ENCODE measurements around the gene SLIT3.

SLIT3 gene

DNA sequence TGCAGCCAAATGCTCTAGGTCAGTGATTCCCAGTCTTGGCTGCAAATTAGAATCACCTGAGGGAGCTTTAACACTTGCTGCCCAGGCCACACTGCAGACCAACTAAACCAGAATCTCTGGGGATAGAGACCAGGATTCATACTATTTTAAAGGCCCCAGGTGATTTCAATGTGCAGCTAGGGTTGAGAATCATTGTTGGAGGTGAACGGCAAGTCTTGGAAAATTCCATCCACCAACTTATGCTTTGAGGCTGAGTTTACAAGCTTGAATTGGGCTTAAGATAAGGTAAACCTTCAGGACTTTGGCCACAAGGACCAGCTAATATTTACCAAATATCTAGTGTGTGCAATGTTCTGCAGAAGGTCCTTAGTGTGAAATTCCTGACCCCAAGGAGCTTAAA, 27.5 kb downstream of the SLIT3 start:
- Histone ChIP-seq H3K27ac (no peak overlapping the region), H3K9ac (no peak overlapping the region), H3K79me2 (ENCODE audit: insufficient read depth, low read depth) (no peaks in the 10 kb centered on the region), H3K4me2 (no peak overlapping the region), H3K4me3 (IDR thresholded peaks at IDR 0.05; ENCODE audit: insufficient read depth, low read depth, low read length) (no peak overlapping the region), H2AFZ (ENCODE audit: low read depth) (no peak overlapping the region), H3K36me3 (ENCODE audit: insufficient read depth) (no peaks in the 10 kb centered on the region), H4K20me1 (ENCODE audit: insufficient read depth) (no peaks in the 10 kb centered on the region), H3K27me3 (ENCODE audit: insufficient read depth, low read depth) (no peaks in the 10 kb centered on the region), H3K4me1 (ENCODE audit: low read depth, poor library complexity, severe bottlenecking) (no peaks in the 10 kb centered on the region)
- TF ChIP-seq CTCF (conservative IDR thresholded peaks at IDR 0.05; ENCODE audit: low read depth, low read length): no peak

DNA sequence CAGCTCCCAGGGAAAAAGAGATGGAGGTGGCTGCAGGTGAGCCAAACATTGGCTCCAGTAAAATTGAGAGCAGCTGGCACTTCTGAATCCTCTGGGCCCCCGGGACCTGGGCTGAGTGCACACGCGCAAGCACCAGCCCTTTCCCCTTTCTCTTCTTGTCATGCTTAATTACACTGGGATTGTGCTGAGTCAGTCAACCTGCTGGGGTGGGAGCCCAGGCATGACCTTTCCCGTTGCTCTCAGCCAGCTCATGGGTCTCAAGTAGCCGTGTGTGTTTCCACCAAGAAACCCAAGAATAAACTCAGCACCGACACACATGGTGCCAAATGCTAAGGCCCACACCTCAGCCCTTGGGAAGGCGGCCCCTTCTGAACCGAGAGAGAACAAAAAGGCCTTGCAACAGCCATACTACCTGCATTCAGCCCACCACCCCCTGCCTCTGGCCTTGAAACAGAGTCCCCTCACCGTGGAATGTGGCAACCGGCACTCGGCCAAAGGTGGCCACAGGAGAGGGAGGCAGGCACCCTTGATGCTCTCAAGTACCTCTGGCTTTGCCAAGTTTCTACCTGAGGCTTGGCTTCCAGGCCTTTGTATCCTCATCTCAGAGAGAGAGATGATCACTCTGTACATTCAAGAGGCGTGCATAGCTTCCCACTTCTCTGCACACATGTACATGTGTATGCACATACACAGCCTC, 28.1 kb downstream of the SLIT3 start:
- H3K4me1 ChIP-seq (ENCODE audit: low read depth, poor library complexity, severe bottlenecking): no peaks in the 10 kb centered on the region
- H2AFZ ChIP-seq (ENCODE audit: low read depth): no peak overlapping the region
- H3K4me2 ChIP-seq: no peak overlapping the region
- H3K27ac ChIP-seq: no peak overlapping the region
- TF ChIP-seq CTCF (conservative IDR thresholded peaks at IDR 0.05; ENCODE audit: low read depth, low read length): no peak
- H3K27me3 ChIP-seq (ENCODE audit: insufficient read depth, low read depth): no peaks in the 10 kb centered on the region
- no peak overlapping the region for H3K9ac ChIP-seq
- H3K36me3 ChIP-seq (ENCODE audit: insufficient read depth): no peaks in the 10 kb centered on the region
- no peaks in the 10 kb centered on the region for H3K79me2 ChIP-seq (ENCODE audit: insufficient read depth, low read depth)
- H3K4me3 ChIP-seq (IDR thresholded peaks at IDR 0.05; ENCODE audit: insufficient read depth, low read depth, low read length): no peak overlapping the region
- no peaks in the 10 kb centered on the region for H4K20me1 ChIP-seq (ENCODE audit: insufficient read depth)

DNA sequence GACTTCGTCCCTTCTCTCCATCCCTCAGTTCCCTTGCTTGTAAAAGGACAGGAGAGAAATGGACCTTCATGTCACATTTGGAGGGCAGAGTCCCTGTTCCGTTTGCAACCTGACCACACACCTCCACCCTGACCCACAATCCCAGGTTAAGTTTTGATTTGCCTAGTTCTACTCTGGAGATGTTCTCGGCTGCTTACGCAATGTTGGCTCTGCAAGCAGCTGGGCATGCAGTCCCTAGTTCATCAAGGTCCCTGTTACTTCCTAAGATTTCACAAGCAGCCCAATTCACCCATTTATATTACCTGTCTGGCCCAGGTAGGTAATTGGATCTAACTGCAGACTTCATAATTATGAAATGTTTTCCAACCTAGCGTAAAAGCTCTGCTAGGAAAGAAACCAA, 28.8 kb downstream of the SLIT3 start:
- Histone ChIP-seq H3K4me2 (no peak overlapping the region), H2AFZ (ENCODE audit: low read depth) (no peak overlapping the region), H3K4me3 (IDR thresholded peaks at IDR 0.05; ENCODE audit: insufficient read depth, low read depth, low read length) (no peak overlapping the region), H4K20me1 (ENCODE audit: insufficient read depth) (no peaks in the 10 kb centered on the region), H3K79me2 (ENCODE audit: insufficient read depth, low read depth) (no peaks in the 10 kb centered on the region), H3K36me3 (ENCODE audit: insufficient read depth) (no peaks in the 10 kb centered on the region), H3K9ac (no peak overlapping the region), H3K27ac (no peak overlapping the region), H3K27me3 (ENCODE audit: insufficient read depth, low read depth) (no peaks in the 10 kb centered on the region), H3K4me1 (ENCODE audit: low read depth, poor library complexity, severe bottlenecking) (no peaks in the 10 kb centered on the region)
- TF ChIP-seq CTCF (conservative IDR thresholded peaks at IDR 0.05; ENCODE audit: low read depth, low read length): no peak

DNA sequence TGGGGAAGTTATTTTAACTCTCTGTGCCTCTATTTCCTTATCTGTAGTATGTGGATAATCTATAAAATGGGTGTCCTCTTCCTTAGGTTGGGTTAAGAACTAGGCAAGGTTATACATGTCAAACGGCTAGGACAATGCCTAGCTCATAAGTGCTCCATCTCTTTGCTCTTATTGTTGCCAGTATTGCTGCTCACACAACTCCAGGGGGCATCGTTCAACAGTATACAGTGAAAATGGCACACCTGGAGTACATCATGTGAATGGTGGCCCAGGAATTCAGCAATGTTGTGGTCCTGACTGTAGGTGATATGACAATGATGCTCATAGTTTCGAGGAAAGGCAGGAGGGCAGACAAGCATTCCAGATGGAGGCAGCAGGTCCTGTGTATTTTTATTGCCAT, 30.1 kb downstream of the SLIT3 start:
- no peaks in the 10 kb centered on the region for H3K4me1 ChIP-seq (ENCODE audit: low read depth, poor library complexity, severe bottlenecking)
- H2AFZ ChIP-seq (ENCODE audit: low read depth): no peak overlapping the region
- H3K27me3 ChIP-seq (ENCODE audit: insufficient read depth, low read depth): no peaks in the 10 kb centered on the region
- no peak for TF ChIP-seq CTCF (conservative IDR thresholded peaks at IDR 0.05; ENCODE audit: low read depth, low read length)
- H3K4me3 ChIP-seq (IDR thresholded peaks at IDR 0.05; ENCODE audit: insufficient read depth, low read depth, low read length): no peak overlapping the region
- H3K36me3 ChIP-seq (ENCODE audit: insufficient read depth): no peaks in the 10 kb centered on the region
- H3K4me2 ChIP-seq: no peak overlapping the region
- no peaks in the 10 kb centered on the region for H3K79me2 ChIP-seq (ENCODE audit: insufficient read depth, low read depth)
- H3K27ac ChIP-seq: no peak overlapping the region
- H3K9ac ChIP-seq: no peak overlapping the region
- no peaks in the 10 kb centered on the region for H4K20me1 ChIP-seq (ENCODE audit: insufficient read depth)
